GM19099 (cell line): ENCODE results near the gene RAB27A.

ENCODE experiments used
- POLR2A ChIP-seq: IDR thresholded peaks from 3 replicates; pipeline ENCODE4 v1.6.1; 2011; ENCODE audit warnings: low read depth; ENCODE audit not compliant: insufficient read length; ENCODE audit errors: extremely low read depth

RAB27A gene

DNA sequence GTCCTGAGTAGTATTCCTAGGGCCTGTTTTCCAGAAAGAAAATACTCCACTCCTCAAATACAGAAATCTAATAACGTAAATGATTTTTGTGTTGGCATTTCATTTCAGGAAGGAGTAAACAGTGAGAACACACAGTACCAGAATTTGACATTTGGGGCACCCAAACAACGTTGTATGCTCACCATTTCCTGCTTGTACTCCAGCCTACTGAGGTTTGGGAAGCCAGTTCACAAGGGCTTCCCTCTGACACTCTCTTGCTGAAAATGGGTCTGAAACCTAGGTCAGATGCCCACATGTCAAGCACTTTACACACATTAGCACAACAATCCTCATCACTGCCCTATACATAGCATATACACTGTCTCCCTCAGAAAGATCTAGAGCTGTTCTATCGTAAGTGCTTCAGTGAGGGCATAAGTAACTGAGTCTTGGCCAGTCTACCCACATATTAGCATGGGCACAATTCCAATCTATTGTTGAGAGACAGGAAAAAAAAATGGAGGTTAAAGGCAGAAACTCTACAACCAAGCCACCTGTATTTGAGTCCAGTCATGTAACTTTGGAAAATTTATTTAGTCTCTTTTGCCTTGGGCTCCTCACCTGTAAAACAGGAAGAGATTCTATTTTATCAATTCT lies 49.4 kb downstream of the RAB27A start:
- no peak for TF ChIP-seq POLR2A

DNA sequence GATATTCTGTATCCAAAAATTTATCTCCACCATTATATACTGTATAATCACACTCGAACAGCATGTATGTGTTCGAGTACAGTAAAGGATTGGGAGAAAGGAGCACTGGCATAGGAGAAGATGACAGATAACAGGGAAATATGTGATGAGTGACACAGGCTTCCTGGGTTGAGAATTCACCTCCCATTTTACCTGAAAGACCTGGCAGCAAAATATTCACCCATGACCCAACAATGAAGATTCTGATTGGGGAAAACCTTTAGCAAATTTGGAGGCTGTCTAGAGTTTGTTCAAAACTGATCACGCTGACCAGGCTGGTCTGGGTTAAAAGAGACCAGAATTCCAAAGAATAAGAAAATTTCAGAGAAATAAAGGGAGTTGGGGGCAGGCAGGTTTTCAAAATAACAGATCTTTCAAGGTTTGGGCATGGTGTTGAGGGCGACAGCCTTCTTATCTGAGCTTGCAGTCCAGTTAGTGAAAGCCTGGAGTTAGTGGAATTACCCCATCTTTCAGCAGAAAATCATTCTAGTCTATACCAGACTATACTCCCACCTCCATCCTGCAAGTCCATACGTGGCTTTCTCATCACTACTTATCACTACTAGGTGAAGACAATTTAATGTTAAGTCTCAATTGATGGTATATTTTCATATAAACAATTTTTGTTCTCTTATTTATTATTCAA lies 50.0 kb downstream of the RAB27A start:
- no peak for TF ChIP-seq POLR2A

DNA sequence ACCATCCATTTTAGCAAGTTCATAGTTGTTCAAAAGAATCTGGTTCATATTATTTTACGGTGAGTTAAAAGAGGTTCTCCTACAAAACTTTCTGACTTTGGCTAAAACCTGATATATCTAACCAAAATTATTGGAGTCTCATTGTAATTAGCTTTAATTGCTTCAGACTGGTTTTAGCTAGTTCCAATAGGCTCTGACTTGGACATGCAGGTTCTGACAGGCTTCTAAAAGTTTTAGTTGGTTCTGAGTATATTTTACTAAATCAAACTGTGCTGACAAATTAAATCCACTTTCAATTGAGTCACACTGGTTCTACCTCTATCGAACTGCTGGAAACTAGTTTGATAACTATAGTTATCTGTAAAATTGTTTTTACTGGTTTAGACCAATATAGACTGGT lies 50.7 kb downstream of the RAB27A start:
- TF ChIP-seq POLR2A, result no peak

DNA sequence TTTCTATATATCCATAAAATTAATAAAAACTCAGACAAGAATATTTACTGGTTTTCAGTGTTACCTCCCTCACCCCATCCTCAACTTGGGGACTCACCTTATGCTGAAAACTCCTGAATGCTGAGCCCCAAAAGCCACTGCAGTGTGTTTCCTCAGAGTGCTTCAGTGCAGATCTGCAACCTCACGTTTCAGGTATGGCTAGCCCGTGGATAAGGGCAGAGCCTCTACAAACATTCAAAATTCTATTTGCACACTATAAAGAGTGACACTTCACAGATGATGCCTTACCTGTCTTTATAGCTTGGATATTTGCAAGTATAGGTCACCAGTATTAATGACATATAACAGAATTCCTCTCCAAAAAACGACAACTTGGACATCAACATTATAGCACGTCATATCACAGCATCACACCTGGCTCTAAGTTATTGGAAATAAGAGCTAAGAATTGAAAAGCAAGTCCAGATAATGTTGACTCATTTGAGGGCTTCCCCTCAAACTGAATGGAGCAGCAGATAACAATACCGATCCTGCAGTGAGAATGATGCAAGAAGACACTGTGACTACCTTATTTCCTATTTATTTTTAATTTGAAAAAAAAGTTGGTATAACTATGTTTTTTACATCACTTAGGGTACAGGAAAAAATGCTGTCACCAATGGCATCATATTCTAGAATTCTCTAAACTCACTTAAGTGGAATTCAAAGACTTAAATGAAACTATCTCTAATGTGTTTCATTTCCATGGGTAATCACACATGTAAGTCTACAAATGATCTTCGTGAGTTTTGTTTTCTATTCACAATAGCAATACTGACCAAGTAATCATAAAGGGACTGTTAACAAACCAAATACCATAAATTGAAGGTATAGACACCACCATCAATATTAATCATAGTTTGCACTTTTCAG lies 52.1 kb downstream of the RAB27A start:
- TF ChIP-seq POLR2A, result no peak

DNA sequence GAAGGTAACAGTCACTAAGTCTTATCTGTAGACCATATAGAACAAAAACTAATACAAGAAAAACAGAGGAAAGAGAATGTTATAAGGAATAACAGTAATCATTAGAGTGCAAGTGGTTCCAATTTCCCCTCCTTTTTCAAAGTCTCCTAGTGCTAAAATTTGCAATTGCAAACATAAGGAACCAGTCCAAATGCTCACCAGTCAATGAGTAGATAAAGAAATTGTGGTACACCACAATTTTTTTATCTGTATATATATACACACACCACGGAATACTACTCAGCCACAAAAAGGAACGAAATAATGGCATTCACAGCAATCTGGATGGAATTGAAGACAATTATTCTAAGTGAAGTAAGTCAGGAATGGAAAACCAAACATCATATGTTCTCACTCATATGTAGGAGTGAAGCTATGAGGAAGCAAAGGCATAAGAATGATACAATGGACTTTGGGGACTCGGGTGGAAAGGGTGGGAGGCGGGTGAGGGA lies 54.0 kb downstream of the RAB27A start:
- no peak for TF ChIP-seq POLR2A

DNA sequence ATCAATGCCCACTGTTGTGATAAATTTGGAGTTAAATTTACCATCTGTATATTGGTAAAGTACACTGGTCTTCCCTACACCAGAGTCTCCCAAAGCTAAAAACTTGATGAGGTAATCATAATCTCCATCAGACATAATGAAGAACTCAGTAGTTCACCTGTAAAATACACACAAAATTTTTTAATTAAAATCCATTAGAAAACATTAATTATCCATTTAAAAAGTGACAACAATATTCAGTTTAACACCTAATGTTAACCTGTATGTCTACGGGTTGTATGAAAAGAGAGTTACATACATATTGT lies 54.9 kb downstream of the RAB27A start:
- TF ChIP-seq POLR2A, result no peak

DNA sequence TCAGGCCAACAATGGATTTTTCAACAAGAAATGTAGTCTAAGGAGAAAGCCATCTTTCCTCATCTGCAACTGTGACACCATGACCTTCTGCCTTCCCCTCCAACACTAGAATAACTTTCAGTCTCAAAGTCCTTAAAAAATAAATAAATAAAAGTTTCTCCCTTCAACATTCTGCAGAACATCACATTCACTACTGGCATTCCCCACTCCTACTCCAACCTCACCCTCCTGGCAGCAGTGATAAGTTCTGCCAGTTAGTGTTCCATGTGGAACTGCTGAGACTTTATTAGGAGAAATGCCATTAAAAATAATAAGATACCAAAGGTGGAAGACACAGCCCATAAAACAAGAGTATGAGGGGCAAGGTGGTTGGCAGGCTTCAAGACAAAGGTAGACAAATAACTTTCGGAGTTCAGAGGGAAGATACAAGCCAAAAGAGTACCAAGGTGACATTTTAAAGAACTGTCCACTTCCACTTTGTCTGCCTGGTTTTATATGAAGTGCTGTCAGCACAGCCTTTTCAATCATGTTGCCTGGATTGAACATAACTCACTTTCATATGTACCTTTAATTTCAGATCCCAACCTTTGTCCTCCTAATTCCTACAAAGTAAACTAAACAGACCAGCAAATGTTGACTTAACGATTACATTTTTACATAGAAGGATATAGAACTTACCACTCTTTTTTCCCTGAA lies 55.4 kb downstream of the RAB27A start:
- no peak for TF ChIP-seq POLR2A

DNA sequence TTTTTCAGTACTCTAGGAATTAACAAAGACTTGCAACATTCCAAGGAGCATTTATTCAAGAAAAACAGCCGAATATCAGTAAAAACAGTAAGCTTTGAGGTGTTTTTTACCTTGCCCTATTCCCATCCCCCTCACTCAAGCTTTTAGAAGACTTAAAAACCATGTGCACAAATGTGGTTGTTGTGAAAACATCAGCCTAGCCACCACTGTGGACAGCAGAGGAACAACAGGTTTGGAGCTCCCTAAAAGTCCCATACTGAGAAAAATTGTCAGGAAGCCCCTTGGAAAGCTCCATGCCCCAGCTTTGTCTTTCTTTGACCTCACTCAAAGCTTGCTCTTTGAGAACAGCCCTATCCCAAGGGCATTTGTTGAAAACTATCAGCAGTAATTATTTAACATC lies 58.2 kb downstream of the RAB27A start:
- TF ChIP-seq POLR2A, result no peak

DNA sequence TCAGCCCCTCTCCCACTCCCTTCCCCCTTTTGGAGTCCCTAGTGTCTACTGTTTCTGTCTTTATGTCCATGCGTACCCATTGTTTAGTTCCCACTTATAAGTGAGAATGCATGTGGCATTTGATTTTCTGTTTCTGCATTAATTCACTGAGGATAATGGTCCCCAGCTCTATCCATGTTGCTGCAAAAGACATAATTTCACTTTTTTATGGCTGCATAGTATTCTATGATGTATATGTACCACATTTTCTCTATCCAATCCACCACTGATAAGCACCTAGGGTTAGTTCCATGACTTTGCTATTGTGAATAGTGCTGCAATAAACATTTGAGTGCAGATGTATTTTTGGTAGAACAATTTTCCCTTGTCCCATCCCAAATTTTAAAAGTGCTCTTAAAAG lies 58.7 kb downstream of the RAB27A start:
- no peak for TF ChIP-seq POLR2A

DNA sequence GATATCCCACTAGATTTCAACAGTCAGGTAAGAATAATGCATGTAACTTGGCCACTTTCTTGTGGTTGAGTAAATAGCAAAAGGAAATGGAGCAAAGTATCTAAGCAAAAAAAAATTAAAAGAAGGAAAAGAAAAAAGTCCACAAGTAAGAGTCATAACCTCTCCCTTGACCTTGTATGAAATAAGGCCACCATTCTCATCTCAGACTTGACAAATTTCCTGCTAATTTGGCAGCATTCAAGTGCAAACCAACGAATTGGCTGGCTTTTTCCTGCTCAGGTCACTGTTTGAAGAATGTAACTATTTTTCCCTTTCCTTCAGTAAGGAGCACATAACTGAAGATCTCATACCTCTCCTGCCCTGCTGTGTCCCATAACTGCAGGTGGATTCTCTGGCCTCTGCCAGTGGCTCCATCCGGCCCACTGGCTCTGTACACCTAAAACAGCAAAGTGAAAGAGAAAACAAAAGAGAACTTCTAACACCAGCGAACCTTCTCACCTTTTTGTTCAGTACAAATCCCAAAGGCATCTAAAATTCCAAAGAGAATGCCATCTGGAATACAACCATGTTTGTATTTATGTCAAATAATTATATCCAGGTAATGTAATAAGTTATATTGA lies 59.5 kb downstream of the RAB27A start:
- no peak for TF ChIP-seq POLR2A

DNA sequence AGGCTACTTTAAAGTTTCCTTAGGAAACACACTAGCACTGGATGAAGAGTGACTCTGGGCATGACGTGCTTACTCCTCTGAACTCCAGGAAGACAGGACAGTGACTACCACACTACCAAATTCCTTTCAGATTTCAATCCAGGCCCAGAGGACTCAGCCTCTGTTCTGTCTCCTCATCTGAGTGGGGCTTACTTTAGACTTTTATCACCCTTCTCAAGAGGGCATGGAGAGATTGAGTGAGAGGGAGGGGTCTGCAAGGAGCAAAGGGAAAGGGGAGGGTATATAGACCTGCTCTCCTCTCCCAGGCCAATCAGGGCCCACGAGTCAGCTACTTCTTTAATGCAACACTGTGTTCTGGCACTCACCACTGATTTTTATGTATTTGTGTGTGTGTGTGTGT lies 63.5 kb downstream of the RAB27A start:
- no peak for TF ChIP-seq POLR2A

DNA sequence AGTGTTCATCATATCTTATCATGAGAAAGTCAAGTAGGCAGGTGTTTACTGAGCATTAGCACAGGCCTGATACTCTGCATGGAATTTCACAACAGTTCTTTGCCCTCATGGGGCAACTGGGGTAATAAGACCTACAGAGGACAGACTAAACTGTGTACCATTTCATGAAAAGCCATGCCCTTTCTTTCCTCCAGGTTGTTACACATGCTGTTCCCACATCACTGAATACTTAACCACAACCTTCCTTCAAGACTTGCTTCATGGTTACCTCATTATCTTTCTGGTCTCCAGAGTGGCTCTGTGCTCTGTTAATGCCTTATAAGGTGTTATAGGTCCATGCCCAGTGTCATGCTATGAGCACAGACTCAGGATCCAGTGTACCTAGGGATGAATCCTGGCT lies 64.7 kb downstream of the RAB27A start:
- TF ChIP-seq POLR2A, result no peak

DNA sequence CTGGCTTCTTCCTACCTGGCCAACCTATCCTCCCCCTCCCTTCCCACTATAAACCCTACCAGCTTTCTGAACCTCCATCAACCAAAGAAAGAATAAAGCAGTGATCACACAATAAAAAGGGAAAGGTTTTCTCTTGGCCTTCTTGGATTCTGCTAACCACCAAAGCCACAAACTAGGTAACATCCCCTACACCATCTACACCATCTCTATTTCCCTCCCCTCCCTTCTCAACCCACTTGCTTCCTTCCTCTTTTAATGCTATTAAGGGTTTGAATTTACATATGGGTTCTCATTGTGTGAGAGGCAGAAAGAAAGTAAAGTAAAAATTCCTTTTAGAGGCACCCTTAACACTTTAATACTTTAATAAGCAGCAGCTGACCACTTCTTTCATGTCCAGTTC lies 67.0 kb downstream of the RAB27A start:
- TF ChIP-seq POLR2A, result no peak

DNA sequence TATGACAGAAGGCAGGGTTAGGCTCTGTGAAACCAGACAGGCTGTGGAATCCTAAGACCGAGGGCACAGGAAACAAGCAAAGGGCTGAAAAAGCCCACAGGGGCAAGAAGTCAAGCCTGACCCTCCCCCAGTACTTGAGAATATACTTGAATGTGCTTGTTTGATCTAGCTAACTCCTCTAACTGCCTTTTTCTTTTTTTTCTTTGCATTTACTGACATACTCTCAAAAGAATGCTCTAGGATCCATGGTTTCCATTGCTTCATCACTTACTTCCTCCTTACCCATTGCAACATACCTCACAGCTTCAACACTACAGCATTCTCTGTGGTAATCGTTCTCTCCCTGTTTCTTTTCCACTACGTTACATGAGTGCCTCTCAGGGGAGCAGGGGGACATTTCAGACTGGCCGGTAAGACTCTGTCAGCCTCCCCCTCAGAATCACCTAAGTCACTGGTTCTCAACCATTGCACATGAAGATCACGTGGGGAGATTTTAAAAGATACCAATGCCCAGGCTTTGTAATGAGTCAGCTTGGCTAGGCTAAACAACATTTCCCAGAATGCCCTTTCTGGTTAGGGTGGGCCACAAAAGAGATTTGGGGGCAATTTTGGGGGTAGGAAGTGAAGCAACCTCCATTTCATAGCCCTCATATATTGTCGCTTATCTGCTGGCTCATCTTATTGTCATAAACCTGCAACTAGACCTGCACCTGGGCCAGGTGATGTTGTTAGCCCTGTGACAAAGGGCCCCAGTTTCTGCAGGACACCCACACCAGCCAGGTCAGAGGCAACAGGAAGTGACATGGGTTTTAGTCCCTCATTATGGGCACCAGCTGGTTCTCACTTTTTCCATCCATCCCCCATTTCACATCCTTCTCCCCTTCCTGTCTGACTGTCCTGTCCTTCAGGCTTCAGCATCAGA lies 68.3 kb downstream of the RAB27A start:
- no peak for TF ChIP-seq POLR2A
